GM10248 (cell line): ENCODE measurements around the gene ZMYND11.

ENCODE experiments used
- CTCF ChIA-PET: fragments of 300-600 bp; sonication (Branson Sonifier 250); formaldehyde crosslinking; extraction: SDS; loops from one replicate; lab custom pipeline; 2021; ENCODE audit warnings: antibody characterized with exemption; lab: Yijun Ruan, JAX
- POLR2A ChIA-PET: fragments of 350-650 bp; sonication (Branson Sonifier 250); formaldehyde crosslinking; extraction: SDS; loops from one replicate; lab custom pipeline; 2020; ENCODE audit warnings: antibody characterized with exemption; lab: Yijun Ruan, JAX
- DNase-seq: peaks from one replicate; pipeline ENCODE4 v3.0.0; 2012; ENCODE audit errors: extremely low spot score
- TF ChIP-seq, protein P1 (sequence below): IDR thresholded peaks from 2 replicates; pipeline ENCODE4 v1.5.1; 2012; ENCODE audit warnings: mild to moderate bottlenecking, low read depth; ENCODE audit errors: extremely low read depth, missing control alignments, control extremely low read depth

ZMYND11 gene

DNA sequence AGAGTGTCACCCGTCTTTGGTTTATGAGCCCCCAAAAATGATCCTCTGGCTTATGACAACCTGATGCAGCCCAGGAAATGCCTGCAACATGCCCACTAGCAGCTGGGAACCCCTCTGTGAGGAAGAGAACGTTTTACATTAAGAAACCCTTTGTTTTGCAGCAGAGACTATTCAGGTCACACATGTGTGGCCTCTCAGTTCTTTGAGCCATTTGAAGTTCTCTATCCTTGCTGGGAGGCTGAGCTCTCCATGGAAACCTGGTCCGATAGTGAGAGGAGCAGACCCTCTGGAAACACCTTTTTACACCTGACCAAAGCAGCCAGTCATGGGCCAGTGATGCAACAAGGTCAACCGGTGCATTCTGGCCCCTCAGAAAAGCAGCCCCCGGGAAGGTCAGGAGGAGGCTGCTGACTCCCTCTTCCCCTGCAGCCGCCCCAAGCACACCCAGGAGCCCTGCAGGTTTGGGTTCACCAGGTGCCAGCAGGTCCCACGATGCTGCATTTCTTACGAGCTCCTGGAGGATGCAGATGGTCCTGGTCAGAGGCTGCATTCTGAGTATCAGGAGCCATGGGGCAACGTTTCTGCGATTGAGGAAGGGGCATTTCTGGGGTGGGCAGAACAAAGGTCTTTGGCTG, 134.3 kb downstream of the ZMYND11 start:
- TF ChIP-seq, protein P1, sequence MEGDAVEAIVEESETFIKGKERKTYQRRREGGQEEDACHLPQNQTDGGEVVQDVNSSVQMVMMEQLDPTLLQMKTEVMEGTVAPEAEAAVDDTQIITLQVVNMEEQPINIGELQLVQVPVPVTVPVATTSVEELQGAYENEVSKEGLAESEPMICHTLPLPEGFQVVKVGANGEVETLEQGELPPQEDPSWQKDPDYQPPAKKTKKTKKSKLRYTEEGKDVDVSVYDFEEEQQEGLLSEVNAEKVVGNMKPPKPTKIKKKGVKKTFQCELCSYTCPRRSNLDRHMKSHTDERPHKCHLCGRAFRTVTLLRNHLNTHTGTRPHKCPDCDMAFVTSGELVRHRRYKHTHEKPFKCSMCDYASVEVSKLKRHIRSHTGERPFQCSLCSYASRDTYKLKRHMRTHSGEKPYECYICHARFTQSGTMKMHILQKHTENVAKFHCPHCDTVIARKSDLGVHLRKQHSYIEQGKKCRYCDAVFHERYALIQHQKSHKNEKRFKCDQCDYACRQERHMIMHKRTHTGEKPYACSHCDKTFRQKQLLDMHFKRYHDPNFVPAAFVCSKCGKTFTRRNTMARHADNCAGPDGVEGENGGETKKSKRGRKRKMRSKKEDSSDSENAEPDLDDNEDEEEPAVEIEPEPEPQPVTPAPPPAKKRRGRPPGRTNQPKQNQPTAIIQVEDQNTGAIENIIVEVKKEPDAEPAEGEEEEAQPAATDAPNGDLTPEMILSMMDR, result no peak
- ChIA-PET CTCF (interaction anchor here (1.0 to 3.2 kb wide), 2 partner anchors 13 to 20 kb away, joined by 4 to 8 read pairs; no protein-coding TSS in a partner anchor), POLR2A (no interaction called here)
- no peak for DNase-seq

DNA sequence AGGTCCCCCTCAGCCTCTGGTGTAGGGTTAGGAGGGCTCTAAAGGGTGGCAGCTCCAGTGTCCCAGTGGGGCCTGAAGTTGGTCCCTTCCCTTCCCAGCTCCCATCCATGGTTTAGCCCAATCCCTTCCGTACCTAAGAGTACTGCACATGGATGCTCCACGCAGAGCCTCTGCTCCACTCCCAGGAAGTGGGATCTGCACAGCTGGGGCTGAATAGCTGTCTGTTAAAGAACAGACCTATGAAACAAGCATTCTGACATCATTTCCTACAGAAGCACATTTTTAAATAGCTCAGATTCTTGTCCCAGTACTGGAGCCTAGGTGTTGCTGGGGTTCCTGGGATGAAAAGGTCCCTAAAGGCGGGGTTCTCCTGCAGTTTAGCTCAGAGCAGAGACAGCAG, 135.9 kb downstream of the ZMYND11 start:
- CTCF ChIA-PET, result interaction anchor here (1.0 to 3.2 kb wide), 3 partner anchors 12 to 21 kb away, joined by 3 to 8 read pairs (median 3); no protein-coding TSS in a partner anchor
- DNase-seq, result no peak
- POLR2A ChIA-PET, result no interaction called here
- TF ChIP-seq, protein P1, result no peak

DNA sequence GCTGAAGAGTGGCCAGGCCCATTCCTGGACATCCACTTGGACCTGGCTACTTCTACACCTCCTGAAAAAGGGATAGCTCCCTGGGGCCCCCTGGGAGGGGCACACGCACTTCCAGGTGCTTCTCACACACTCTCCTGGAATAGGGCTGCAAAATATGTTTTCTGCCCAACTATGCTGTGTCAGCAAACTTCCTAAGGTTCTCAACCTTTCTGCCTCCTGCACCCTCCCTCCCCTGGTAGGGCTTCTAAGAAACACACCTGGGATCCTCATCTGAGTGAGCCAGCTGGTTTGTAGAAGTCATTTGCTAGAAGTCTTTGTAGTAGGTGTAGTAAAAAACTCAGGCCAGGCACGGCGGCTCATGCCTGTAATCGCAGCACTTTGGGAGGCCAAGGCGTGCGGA, 136.5 kb downstream of the ZMYND11 start:
- ChIA-PET POLR2A (no interaction called here), CTCF (interaction anchor here (1.3 kb wide), 1 partner anchor 14 kb away, joined by 3 read pairs; no protein-coding TSS in a partner anchor)
- DNase-seq, result no peak
- TF ChIP-seq, protein P1, result no peak

DNA sequence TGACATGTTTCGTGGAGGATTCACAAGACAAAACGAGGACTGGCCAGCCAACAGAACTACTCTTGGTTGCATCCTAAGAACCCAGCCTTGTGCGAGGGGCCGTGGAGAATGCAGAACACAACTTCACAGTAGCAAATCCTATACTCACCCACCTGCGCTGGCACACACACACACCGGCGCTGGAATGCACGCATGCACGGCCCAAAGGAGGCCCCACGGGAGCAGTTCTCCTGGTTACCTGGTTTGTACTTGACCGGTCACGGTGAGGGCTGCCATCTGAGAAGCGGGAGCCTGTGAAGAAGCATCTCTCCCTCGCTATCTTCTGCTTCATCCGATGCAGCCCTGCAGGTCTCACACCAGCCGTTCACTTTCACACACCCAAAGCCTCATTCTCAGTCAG, 137.8 kb downstream of the ZMYND11 start:
- CTCF ChIA-PET, result no interaction called here

DNA sequence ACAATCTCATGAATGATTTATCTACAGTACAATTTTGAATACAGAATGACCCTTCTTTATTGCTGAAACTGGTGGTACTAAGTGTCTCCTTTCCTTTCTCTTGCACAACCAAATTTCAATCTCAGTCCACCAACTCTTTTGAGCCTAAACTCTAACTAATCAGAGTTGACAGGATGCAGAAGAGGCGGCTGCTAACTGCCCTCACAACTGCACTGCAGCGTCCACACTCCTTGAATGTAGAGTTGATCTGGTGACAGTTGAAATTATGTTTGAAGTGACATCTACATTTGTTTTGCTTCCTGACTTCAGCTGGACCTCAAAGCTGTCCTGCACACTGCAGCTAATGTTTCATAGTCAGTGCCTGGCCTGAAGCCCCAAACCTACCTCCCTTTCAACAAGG, 139.6 kb downstream of the ZMYND11 start:
- TF ChIP-seq, protein P1, result no peak
- ChIA-PET CTCF (interaction anchor here (1.1 to 1.5 kb wide), 2 partner anchors 10 to 14 kb away, joined by 3 to 4 read pairs; no protein-coding TSS in a partner anchor), POLR2A (no interaction called here)
- DNase-seq, result no peak

More for the DNA sequence above, 137.8 kb downstream of the ZMYND11 start:
- TF ChIP-seq, protein P1, result no peak
- POLR2A ChIA-PET, result no interaction called here
- DNase-seq, result no peak

DNA sequence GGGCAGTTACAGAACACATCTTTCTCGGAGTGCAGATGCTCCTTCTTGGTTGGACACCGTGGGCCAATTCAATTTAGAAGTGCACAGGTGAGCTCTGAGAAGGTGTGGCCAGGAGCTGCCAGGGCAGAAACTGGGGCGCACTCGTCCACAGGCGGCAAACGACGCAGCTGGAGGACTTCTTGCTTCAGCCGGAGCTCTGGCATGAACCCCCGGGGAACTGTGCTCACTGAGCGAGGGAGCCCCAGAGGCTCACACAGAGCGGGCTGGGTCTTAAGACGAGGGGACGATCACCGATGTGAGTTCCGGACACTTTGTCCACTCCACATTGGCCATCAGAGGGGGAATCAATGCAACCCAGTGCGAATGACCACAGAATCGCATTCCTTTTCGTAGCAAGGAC, 140.4 kb downstream of the ZMYND11 start:
- CTCF ChIA-PET, result interaction anchor here (1.5 kb wide), 1 partner anchor 9 kb away, joined by 4 read pairs; no protein-coding TSS in a partner anchor
- TF ChIP-seq, protein P1, result no peak
- POLR2A ChIA-PET, result no interaction called here
- no peak for DNase-seq
